Activated CD4-positive, alpha-beta T cell treated with anti-CD3 and anti-CD28 coated beads, Interleukin-2, amount 50 U/mL, for 48 hours (primary cell): ENCODE data around the gene PSMA3.

Source experiments
- DNase-seq, 2 experiments: peaks; one replicate each; pipeline ENCODE4 v3.0.0-alpha.2; 2020

PSMA3 gene

GRCh38 chr14:58272588-58273372, 28.1 kb downstream of the PSMA3 start:
- no peak for DNase-seq

- no peak for DNase-seq
These were observed 30.2 kb downstream of the PSMA3 start for GRCh38 chr14:58274881-58275280.

- DNase-seq = no peak
These were observed 31.0 kb downstream of the PSMA3 start for GRCh38 chr14:58275527-58276190.

- no peak for DNase-seq
These were observed 31.6 kb downstream of the PSMA3 start for GRCh38 chr14:58276208-58276607.

- no peak for DNase-seq
These were observed 33.5 kb downstream of the PSMA3 start for GRCh38 chr14:58278177-58278576.

- peak in 1 of 2 experiments; percentile 21 for DNase-seq
These were observed 36.5 kb downstream of the PSMA3 start for GRCh38 chr14:58280954-58281787.

- no peak for DNase-seq
These were observed 37.3 kb downstream of the PSMA3 start for GRCh38 chr14:58281969-58282368.

GRCh38 chr14:58282925-58283593, 38.4 kb downstream of the PSMA3 start:
- no peak for DNase-seq

- no peak for DNase-seq
These were observed 39.1 kb downstream of the PSMA3 start for GRCh38 chr14:58283730-58284129.

GRCh38 chr14:58285132-58285531, 40.5 kb downstream of the PSMA3 start:
- no peak for DNase-seq

GRCh38 chr14:58287607-58288042, 43.0 kb downstream of the PSMA3 start:
- no peak for DNase-seq

GRCh38 chr14:58288106-58288792, 43.6 kb downstream of the PSMA3 start:
- DNase-seq = no peak

- no peak for DNase-seq
These were observed 47.0 kb downstream of the PSMA3 start for GRCh38 chr14:58291646-58292045.

GRCh38 chr14:58292187-58292586, 47.5 kb downstream of the PSMA3 start:
- DNase-seq = no peak

- DNase-seq = no peak
These were observed 49.6 kb downstream of the PSMA3 start for GRCh38 chr14:58294201-58294600.

- DNase-seq = no peak
These were observed 52.1 kb downstream of the PSMA3 start for GRCh38 chr14:58296726-58297125.

GRCh38 chr14:58297412-58297761, 52.7 kb downstream of the PSMA3 start:
- DNase-seq = no peak

- DNase-seq = peak; percentile 97 to 98
These were observed 53.3 kb downstream of the PSMA3 start for GRCh38 chr14:58297762-58298476.

GRCh38 chr14:58298477-58299400, 54.1 kb downstream of the PSMA3 start, which contains the start of gene ARID4A:
TSS of gene ARID4A (plus strand) at chr14:58298555. CDS start at chr14:58299855, 1,300 bp downstream.
- peak; percentile 72 to 78 for DNase-seq
